Measurements from ENCODE around the gene LIPT1.
A peak's percentile ranks its signal among the peaks of the same experiment; 100 is the strongest.
"Not testable (repeated sequence)": the region's sequence is repeated elsewhere in the genome, so short reads cannot be mapped to it uniquely, and the experiment has no call there.

The LIPT1 gene

GRCh38 chr2:99166218-99166617 lies 11.5 kb downstream of the LIPT1 start:
- in situ Hi-C loops (cut with HindIII; ENCODE audit: low pct_ligation_motif_present, low pct_unique_long_range_greater_than_20kb, low sequenced_read_pairs), result no loop called here

GRCh38 chr2:99169534-99169933 lies 14.8 kb downstream of the LIPT1 start:
- DNase-seq, result no peak
- in situ Hi-C loops (cut with HindIII; ENCODE audit: low pct_ligation_motif_present, low pct_unique_long_range_greater_than_20kb, low sequenced_read_pairs), result no loop called here

More at GRCh38 chr2:99166218-99166617, 11.5 kb downstream of the LIPT1 start:
- no peak for DNase-seq

GRCh38 chr2:99171377-99172140 lies 16.8 kb downstream of the LIPT1 start:
- DNase-seq, result no peak
- in situ Hi-C loops (cut with HindIII; ENCODE audit: low pct_ligation_motif_present, low pct_unique_long_range_greater_than_20kb, low sequenced_read_pairs), result no loop called here

- peak; percentile 98 for DNase-seq
- in situ Hi-C loops (cut with HindIII; ENCODE audit: low pct_ligation_motif_present, low pct_unique_long_range_greater_than_20kb, low sequenced_read_pairs), result no loop called here
Observed at GRCh38 chr2:99180755-99181623, 26.2 kb downstream of the LIPT1 start, which contains the start of the genes MITD1 and MRPL30. Gene MITD1 (minus strand): TSS chr2:99181058. CDS start chr2:99180981, 77 bp downstream. Gene MRPL30 (plus strand): TSS chr2:99181184. CDS start chr2:99186204, 5,020 bp downstream.

- peak; percentile 28 for DNase-seq
- in situ Hi-C loops (cut with HindIII; ENCODE audit: low pct_ligation_motif_present, low pct_unique_long_range_greater_than_20kb, low sequenced_read_pairs), result no loop called here
Observed at GRCh38 chr2:99181624-99182000, 26.8 kb downstream of the LIPT1 start.

GRCh38 chr2:99183025-99183424 lies 28.3 kb downstream of the LIPT1 start:
- no peak for DNase-seq
- in situ Hi-C loops (cut with HindIII; ENCODE audit: low pct_ligation_motif_present, low pct_unique_long_range_greater_than_20kb, low sequenced_read_pairs), result no loop called here

GRCh38 chr2:99184811-99185210 lies 30.0 kb downstream of the LIPT1 start:
- DNase-seq, result no peak
- in situ Hi-C loops (cut with HindIII; ENCODE audit: low pct_ligation_motif_present, low pct_unique_long_range_greater_than_20kb, low sequenced_read_pairs), result no loop called here

GRCh38 chr2:99187011-99187410 lies 32.2 kb downstream of the LIPT1 start:
- in situ Hi-C loops (cut with HindIII; ENCODE audit: low pct_ligation_motif_present, low pct_unique_long_range_greater_than_20kb, low sequenced_read_pairs), result no loop called here
- DNase-seq, result no peak

GRCh38 chr2:99188357-99188756 lies 33.6 kb downstream of the LIPT1 start:
- in situ Hi-C loops (cut with HindIII; ENCODE audit: low pct_ligation_motif_present, low pct_unique_long_range_greater_than_20kb, low sequenced_read_pairs), result no loop called here
- DNase-seq, result no peak

- DNase-seq, result no peak
- in situ Hi-C loops (cut with HindIII; ENCODE audit: low pct_ligation_motif_present, low pct_unique_long_range_greater_than_20kb, low sequenced_read_pairs), result no loop called here
Observed at GRCh38 chr2:99190548-99190947, 35.8 kb downstream of the LIPT1 start.

GRCh38 chr2:99192364-99192763 lies 37.6 kb downstream of the LIPT1 start:
- in situ Hi-C loops (cut with HindIII; ENCODE audit: low pct_ligation_motif_present, low pct_unique_long_range_greater_than_20kb, low sequenced_read_pairs); DNase-seq: not testable (repeated sequence)

- in situ Hi-C loops (cut with HindIII; ENCODE audit: low pct_ligation_motif_present, low pct_unique_long_range_greater_than_20kb, low sequenced_read_pairs), result no loop called here
Observed at GRCh38 chr2:99198103-99198841, 43.5 kb downstream of the LIPT1 start.

GRCh38 chr2:99200076-99200800 lies 45.5 kb downstream of the LIPT1 start:
- in situ Hi-C loops (cut with HindIII; ENCODE audit: low pct_ligation_motif_present, low pct_unique_long_range_greater_than_20kb, low sequenced_read_pairs), result no loop called here
- DNase-seq, result no peak

More at GRCh38 chr2:99198103-99198841, 43.5 kb downstream of the LIPT1 start:
- no peak for DNase-seq

GRCh38 chr2:99201959-99202678 lies 47.4 kb downstream of the LIPT1 start:
- DNase-seq, result no peak
- in situ Hi-C loops (cut with HindIII; ENCODE audit: low pct_ligation_motif_present, low pct_unique_long_range_greater_than_20kb, low sequenced_read_pairs), result no loop called here

GRCh38 chr2:99205491-99205890 lies 50.7 kb downstream of the LIPT1 start:
- in situ Hi-C loops (cut with HindIII; ENCODE audit: low pct_ligation_motif_present, low pct_unique_long_range_greater_than_20kb, low sequenced_read_pairs), result no loop called here
- peak; percentile 89 for DNase-seq
